ENCODE measurements around the gene PPP2R5E.
"Not testable (repeated sequence)": the region's sequence is repeated elsewhere in the genome, so short reads cannot be mapped to it uniquely, and the experiment has no call there.

Gene PPP2R5E

DNA sequence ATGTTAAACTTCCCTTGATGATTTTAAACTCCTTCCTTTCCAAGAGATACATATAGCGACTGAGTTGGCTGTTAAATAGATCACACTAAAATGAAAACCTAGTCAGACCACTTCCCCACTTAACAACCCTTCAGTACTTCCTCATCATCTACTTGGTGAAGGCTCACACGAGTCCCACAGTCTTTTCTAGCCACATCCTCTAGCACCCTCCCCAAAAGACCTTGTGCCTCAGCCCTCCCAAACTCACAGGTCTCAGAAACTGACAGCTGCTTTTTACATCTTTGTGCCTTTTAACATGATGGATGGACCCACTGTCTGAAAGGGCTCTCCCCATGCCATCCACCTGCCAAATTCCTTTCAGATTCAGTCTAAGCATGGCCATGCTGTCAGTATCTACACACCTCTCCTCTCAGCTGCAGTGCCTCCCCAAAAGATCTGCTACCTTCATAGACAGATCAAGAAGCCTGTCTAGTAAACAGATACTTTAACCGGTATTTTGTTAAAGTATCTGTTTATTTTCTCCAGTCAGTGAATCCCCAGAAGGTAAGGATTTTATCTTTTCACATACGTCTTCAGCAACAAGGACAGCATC is 159.3 kb downstream of the PPP2R5E start:
- Histone ChIP-seq H3K4me3 (ENCODE audit: low read depth, low read length) (no peak overlapping the region), H3K9ac (ENCODE audit: low read length) (no peak overlapping the region), H3K4me1 (ENCODE audit: control insufficient read depth, insufficient read depth, low read length) (no peaks in the 10 kb centered on the region), H3K27me3 (ENCODE audit: control insufficient read depth, insufficient read depth, low read length) (no peaks in the 10 kb centered on the region), H3K27ac (ENCODE audit: low read depth, low read length) (no peak overlapping the region), H3K36me3 (ENCODE audit: control insufficient read depth, insufficient read depth, low read length) (peaks cover 52% of the 10 kb centered on the region), H3K9me3 (ENCODE audit: control insufficient read depth, insufficient read depth, low read depth, low read length) (no peaks in the 10 kb centered on the region)

DNA sequence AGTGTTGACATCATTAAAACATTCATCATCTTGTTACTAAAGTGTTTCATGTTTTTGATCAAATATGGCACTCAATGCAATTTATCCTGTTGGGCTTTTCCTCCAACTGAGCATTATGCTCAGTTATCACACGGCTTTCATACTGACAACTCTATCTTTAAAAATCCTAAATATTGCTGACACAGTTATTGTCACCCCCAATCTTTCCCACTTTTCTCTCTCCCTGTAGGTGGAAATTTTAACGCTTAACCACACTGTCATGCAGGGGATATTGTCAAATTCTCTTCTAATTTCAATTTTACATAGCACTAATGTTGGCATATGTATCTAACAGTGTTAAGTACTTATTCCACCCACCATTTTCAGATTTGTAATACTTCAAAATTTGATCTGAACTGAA is 164.7 kb downstream of the PPP2R5E start:
- Histone ChIP-seq H3K27me3 (ENCODE audit: control insufficient read depth, insufficient read depth, low read length) (no peaks in the 10 kb centered on the region), H3K4me1 (ENCODE audit: control insufficient read depth, insufficient read depth, low read length) (no peaks in the 10 kb centered on the region), H3K9me3 (ENCODE audit: control insufficient read depth, insufficient read depth, low read depth, low read length) (no peaks in the 10 kb centered on the region), H3K27ac (ENCODE audit: low read depth, low read length) (no peak overlapping the region), H3K36me3 (ENCODE audit: control insufficient read depth, insufficient read depth, low read length) (peaks cover 42% of the 10 kb centered on the region), H3K4me3 (ENCODE audit: low read depth, low read length) (no peak overlapping the region), H3K9ac (ENCODE audit: low read length) (no peak overlapping the region)

DNA sequence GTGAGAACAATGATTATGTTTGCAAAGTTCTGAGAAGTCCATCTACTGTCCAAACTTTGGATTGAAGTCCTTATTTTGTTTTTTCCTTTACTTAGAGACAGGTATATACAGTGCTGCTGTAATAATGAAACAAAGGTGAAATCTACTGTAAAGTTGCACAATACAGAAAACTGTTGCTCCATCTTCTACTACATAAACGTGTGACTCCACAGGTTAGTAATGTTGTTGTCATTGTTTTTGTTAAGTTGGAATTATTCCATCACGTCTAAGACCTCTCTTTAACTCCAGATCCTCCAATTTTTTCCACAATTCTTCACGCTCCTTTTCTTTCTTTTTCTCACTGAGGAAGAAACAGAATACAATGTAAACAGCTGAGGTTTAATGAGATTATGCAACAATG is 167.4 kb downstream of the PPP2R5E start:
- Histone ChIP-seq H3K9ac (ENCODE audit: low read length) (no peak overlapping the region), H3K4me3 (ENCODE audit: low read depth, low read length) (no peak overlapping the region), H3K9me3 (ENCODE audit: control insufficient read depth, insufficient read depth, low read depth, low read length) (no peaks in the 10 kb centered on the region), H3K4me1 (ENCODE audit: control insufficient read depth, insufficient read depth, low read length) (no peaks in the 10 kb centered on the region), H3K27me3 (ENCODE audit: control insufficient read depth, insufficient read depth, low read length) (no peaks in the 10 kb centered on the region), H3K36me3 (ENCODE audit: control insufficient read depth, insufficient read depth, low read length) (peaks cover 30% of the 10 kb centered on the region), H3K27ac (ENCODE audit: low read depth, low read length) (no peak overlapping the region)

DNA sequence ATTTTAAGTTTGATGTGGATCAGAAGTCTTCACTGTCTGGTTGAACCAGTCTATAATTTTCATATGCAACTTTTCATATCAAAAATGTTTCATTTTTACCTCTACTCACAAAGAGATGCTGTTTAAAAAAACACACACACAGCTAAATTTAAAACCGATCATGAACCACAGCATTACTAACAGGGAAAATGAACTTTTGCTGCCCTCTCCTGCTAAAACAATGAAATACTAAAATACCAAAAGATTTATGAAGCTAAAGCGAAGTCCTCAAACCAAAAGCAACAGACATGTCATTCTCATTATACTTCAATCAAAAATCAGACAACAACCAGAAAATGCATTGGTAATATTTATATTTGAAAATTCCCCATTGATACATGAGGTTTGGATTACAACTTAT is 171.6 kb downstream of the PPP2R5E start:
- not testable (repeated sequence) for H3K9me3 ChIP-seq (ENCODE audit: control insufficient read depth, insufficient read depth, low read depth, low read length); H3K27ac ChIP-seq (ENCODE audit: low read depth, low read length); H3K4me1 ChIP-seq (ENCODE audit: control insufficient read depth, insufficient read depth, low read length); H3K9ac ChIP-seq (ENCODE audit: low read length); H3K4me3 ChIP-seq (ENCODE audit: low read depth, low read length); H3K27me3 ChIP-seq (ENCODE audit: control insufficient read depth, insufficient read depth, low read length)
- H3K36me3 ChIP-seq (ENCODE audit: control insufficient read depth, insufficient read depth, low read length) = peaks cover 25% of the 10 kb centered on the region

DNA sequence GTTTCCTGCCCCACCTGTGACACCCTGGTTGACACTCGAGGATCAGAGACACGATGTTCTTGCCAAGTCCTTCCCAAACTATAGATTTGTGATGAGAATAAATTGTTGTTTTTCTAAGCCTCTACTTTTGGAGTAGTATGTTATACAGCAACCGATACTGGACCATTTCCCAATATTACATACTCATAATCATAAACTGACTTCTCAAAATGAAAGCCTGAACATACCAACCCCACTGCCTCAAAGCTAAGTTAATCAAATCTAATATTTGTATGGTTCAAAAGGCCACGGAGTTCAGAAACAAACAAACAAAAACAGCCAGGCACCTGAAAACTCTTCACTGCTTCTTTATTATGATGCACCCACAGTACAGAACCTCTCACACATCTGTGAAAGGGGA is 172.1 kb downstream of the PPP2R5E start:
- H3K27ac ChIP-seq (ENCODE audit: low read depth, low read length) = no peak overlapping the region
- no peaks in the 10 kb centered on the region for H3K27me3 ChIP-seq (ENCODE audit: control insufficient read depth, insufficient read depth, low read length)
- H3K9ac ChIP-seq (ENCODE audit: low read length) = no peak overlapping the region
- H3K4me1 ChIP-seq (ENCODE audit: control insufficient read depth, insufficient read depth, low read length) = no peaks in the 10 kb centered on the region
- peaks cover 3% of the 10 kb centered on the region for H3K9me3 ChIP-seq (ENCODE audit: control insufficient read depth, insufficient read depth, low read depth, low read length)
- H3K36me3 ChIP-seq (ENCODE audit: control insufficient read depth, insufficient read depth, low read length) = peaks cover 22% of the 10 kb centered on the region
- no peak overlapping the region for H3K4me3 ChIP-seq (ENCODE audit: low read depth, low read length)

DNA sequence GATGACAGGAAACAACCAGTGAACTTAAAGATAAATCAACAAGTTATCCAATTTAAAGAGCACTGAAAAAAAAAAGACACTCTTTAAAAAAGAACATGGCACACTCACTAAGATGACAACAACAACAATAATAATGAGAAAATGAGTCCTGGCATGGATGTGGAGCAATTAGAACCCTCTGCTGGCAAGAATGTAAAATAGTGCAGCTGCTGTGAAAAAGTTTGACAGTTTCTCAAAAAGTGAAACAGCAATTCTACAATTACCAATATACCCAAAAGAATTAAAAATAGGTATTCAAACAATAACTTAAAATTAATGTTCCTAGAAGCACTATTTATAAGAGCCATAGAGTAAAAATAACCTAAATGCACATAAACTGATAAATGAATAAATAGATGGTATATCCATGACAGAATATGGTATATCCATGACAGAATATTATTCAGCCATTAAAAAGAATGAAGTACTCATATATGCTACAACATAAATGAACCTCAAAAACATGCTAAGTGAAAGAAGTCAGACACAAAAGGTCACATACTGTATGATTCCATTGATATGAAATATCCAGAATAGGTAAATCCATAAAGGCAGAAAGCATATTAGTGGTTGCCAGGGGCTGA is 175.3 kb downstream of the PPP2R5E start:
- Histone ChIP-seq H3K4me1 (ENCODE audit: control insufficient read depth, insufficient read depth, low read length) (no peaks in the 10 kb centered on the region), H3K27me3 (ENCODE audit: control insufficient read depth, insufficient read depth, low read length) (no peaks in the 10 kb centered on the region), H3K27ac (ENCODE audit: low read depth, low read length) (no peak overlapping the region), H3K4me3 (ENCODE audit: low read depth, low read length) (no peak overlapping the region), H3K9ac (ENCODE audit: low read length) (no peak overlapping the region), H3K9me3 (ENCODE audit: control insufficient read depth, insufficient read depth, low read depth, low read length) (peaks cover 3% of the 10 kb centered on the region), H3K36me3 (ENCODE audit: control insufficient read depth, insufficient read depth, low read length) (peaks cover 8% of the 10 kb centered on the region; the same call in 1 of the 2 replicates)

DNA sequence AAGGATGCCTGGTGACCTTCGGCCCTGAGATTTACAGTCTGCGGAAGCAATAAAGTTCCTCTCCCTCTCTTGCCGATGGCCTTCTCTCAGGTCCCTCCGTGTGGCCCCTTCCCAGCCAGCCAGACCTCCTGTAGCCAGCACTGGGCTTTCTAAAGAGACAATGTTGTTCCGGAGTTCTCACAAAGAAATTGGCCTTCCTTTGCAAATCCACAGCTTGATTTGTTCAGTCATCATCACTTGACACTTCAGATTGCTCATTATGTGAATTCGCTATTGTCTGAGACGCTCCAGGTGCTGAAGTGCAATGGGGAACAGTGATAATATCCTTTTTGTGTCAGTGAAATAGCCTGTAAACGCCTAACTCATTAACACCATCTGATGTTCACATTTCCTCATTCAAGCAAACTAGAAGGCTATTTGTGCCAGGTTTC is 180.8 kb downstream of the PPP2R5E start:
- Histone ChIP-seq H3K9ac (ENCODE audit: low read length) (no peak overlapping the region), H3K4me3 (ENCODE audit: low read depth, low read length) (no peak overlapping the region), H3K27ac (ENCODE audit: low read depth, low read length) (no peak overlapping the region), H3K27me3 (ENCODE audit: control insufficient read depth, insufficient read depth, low read length) (no peaks in the 10 kb centered on the region), H3K9me3 (ENCODE audit: control insufficient read depth, insufficient read depth, low read depth, low read length) (no peaks in the 10 kb centered on the region; the same call in 1 of the 2 replicates), H3K36me3 (ENCODE audit: control insufficient read depth, insufficient read depth, low read length) (no peaks in the 10 kb centered on the region), H3K4me1 (ENCODE audit: control insufficient read depth, insufficient read depth, low read length) (no peaks in the 10 kb centered on the region)

DNA sequence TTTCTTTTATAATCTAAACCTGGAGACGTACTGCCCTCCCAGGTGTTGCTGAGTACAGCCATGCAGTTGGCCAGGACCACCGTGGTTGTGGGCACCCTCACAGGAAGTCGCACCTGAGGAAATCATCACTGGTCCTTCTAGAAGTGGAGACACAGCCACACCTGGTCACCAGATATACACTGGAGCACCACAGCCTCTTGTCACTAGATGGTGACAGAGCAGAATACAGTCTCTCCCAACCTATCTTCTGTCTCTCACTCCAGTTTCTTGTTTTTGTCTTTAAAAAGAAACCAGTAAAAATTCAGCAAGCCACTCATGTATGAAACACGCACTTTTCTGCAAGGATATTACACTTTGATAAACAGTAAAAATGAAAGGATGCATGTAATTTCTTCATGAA is 181.4 kb downstream of the PPP2R5E start:
- no peak overlapping the region for H3K4me3 ChIP-seq (ENCODE audit: low read depth, low read length)
- H3K27ac ChIP-seq (ENCODE audit: low read depth, low read length) = no peak overlapping the region
- H3K9ac ChIP-seq (ENCODE audit: low read length) = no peak overlapping the region
- no peaks in the 10 kb centered on the region for H3K27me3 ChIP-seq (ENCODE audit: control insufficient read depth, insufficient read depth, low read length)
- no peaks in the 10 kb centered on the region for H3K4me1 ChIP-seq (ENCODE audit: control insufficient read depth, insufficient read depth, low read length)
- no peaks in the 10 kb centered on the region; the same call in 1 of the 2 replicates for H3K9me3 ChIP-seq (ENCODE audit: control insufficient read depth, insufficient read depth, low read depth, low read length)
- H3K36me3 ChIP-seq (ENCODE audit: control insufficient read depth, insufficient read depth, low read length) = no peaks in the 10 kb centered on the region

DNA sequence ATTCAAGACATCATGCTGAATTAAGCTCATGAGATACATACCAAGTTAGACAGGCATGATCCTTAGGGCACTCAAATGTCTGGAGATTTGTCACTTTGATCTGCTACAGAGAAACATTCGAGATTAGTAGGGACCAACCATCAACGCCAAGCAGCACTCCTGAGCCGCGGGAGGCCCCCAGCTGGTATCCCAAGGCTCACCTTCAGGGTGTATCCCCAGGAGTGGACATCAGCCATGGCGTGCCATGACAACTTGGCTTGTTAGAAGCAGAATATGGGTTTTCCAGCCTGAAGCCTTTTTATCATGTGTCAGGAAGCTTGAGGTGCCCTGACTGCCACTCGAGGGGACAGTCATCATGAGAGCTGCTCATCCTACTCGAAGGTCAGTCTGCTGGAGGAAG is 185.3 kb downstream of the PPP2R5E start:
- H3K36me3 ChIP-seq (ENCODE audit: control insufficient read depth, insufficient read depth, low read length) = no peaks in the 10 kb centered on the region
- no peaks in the 10 kb centered on the region for H3K4me1 ChIP-seq (ENCODE audit: control insufficient read depth, insufficient read depth, low read length)
- no peaks in the 10 kb centered on the region for H3K9me3 ChIP-seq (ENCODE audit: control insufficient read depth, insufficient read depth, low read depth, low read length)
- H3K27ac ChIP-seq (ENCODE audit: low read depth, low read length) = no peak overlapping the region
- no peak overlapping the region for H3K9ac ChIP-seq (ENCODE audit: low read length)
- no peak overlapping the region for H3K4me3 ChIP-seq (ENCODE audit: low read depth, low read length)
- H3K27me3 ChIP-seq (ENCODE audit: control insufficient read depth, insufficient read depth, low read length) = no peaks in the 10 kb centered on the region

DNA sequence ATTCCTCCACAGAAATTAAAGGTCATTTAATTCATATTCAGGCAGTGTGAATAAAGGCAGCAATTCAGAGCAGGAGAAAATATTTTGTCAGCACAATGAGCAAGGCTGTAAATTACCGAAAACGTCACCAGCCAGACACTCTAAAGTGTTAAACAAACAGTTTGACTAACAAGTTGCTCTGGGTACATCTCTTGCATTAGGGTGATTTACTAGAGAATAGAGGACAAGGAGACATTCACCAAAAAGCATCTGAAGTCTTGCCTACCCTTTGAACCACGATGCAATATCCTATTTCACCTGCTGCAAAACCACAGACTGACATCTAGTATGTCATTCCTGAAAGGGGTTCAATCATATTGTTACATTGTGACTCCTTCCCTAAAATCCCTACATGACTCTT is 197.4 kb downstream of the PPP2R5E start:
- Histone ChIP-seq H3K9ac (ENCODE audit: low read length) (no peak overlapping the region), H3K9me3 (ENCODE audit: control insufficient read depth, insufficient read depth, low read depth, low read length) (no peaks in the 10 kb centered on the region), H3K36me3 (ENCODE audit: control insufficient read depth, insufficient read depth, low read length) (no peaks in the 10 kb centered on the region), H3K4me3 (ENCODE audit: low read depth, low read length) (no peak overlapping the region), H3K27ac (ENCODE audit: low read depth, low read length) (no peak overlapping the region), H3K27me3 (ENCODE audit: control insufficient read depth, insufficient read depth, low read length) (no peaks in the 10 kb centered on the region), H3K4me1 (ENCODE audit: control insufficient read depth, insufficient read depth, low read length) (no peaks in the 10 kb centered on the region)

DNA sequence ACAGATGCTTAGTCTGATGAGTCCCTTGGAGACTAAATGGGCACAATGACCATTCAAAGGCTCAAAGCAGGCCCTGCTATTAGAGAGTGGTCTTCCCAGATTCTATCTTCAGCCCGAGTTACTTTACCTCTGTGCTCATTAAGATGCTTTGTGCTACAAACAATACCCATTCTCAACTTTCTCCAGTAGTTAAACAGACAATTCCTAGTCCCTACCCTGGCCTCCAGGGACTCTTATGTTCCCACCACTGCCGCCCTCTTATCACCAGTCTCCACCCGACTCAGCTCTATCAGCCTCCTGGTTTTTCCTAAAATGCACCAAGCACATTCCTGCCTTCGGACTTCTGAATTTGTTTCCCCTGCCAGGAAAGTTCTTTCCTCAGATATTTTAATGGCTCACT is 198.8 kb downstream of the PPP2R5E start:
- no peak overlapping the region for H3K4me3 ChIP-seq (ENCODE audit: low read depth, low read length)

More for the DNA sequence above, 198.8 kb downstream of the PPP2R5E start:
- Histone ChIP-seq H3K27ac (ENCODE audit: low read depth, low read length) (no peak overlapping the region), H3K4me1 (ENCODE audit: control insufficient read depth, insufficient read depth, low read length) (no peaks in the 10 kb centered on the region), H3K36me3 (ENCODE audit: control insufficient read depth, insufficient read depth, low read length) (no peaks in the 10 kb centered on the region), H3K9ac (ENCODE audit: low read length) (no peak overlapping the region), H3K27me3 (ENCODE audit: control insufficient read depth, insufficient read depth, low read length) (no peaks in the 10 kb centered on the region), H3K9me3 (ENCODE audit: control insufficient read depth, insufficient read depth, low read depth, low read length) (no peaks in the 10 kb centered on the region)

All from HUES6 (cell line).